Measurements from ENCODE around the gene RBPJ.
"Not testable (repeated sequence)": the region's sequence is repeated elsewhere in the genome, so short reads cannot be mapped to it uniquely, and the experiment has no call there.

The RBPJ gene

DNA sequence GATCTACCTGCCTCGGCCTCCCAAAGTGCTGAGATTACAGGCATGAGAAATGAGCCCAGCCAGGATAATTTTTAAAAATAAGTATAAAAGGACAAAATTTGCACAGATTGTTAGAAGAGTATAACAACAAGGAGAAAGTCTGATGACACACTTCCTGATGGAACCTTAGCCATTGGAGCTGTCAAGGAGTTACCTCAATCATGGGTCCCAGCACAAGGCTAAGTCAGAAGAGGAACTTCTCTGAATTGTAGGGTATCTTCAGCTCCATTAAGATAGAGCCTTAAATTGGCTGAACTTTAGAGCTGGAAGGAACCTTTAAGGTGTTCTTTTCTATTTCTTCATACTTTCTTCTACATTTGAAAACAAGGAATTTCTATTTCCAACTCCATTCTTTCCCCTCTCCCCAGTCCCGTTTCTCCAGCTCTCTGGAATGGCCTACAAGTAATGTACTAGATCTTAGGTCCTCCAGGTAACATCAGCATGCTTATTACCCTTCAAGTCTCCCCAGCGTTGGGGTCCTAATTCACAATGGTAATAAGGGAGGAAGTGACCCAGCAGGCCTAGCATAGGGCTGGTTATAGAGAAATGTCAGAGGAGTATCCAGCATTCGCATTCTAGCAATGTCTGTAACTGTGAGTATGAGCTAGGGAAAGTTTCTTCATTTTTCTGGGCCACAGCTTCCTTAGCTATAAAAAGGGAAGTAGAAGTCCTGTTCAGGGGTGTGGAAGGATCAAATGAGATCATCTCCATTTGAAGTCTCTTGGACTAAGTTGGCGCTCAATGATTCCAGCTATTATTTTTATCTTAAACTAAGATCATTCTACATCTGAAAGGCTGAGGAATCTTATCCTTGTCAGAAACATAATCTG, 18.5 kb upstream of the RBPJ start:
- DNase-seq (ENCODE audit: low spot score), result no peak
- no peak for FAIRE-seq

GRCh38 chr4:26303008-26303407, 17.8 kb upstream of the RBPJ start:
- no peak for FAIRE-seq

DNA sequence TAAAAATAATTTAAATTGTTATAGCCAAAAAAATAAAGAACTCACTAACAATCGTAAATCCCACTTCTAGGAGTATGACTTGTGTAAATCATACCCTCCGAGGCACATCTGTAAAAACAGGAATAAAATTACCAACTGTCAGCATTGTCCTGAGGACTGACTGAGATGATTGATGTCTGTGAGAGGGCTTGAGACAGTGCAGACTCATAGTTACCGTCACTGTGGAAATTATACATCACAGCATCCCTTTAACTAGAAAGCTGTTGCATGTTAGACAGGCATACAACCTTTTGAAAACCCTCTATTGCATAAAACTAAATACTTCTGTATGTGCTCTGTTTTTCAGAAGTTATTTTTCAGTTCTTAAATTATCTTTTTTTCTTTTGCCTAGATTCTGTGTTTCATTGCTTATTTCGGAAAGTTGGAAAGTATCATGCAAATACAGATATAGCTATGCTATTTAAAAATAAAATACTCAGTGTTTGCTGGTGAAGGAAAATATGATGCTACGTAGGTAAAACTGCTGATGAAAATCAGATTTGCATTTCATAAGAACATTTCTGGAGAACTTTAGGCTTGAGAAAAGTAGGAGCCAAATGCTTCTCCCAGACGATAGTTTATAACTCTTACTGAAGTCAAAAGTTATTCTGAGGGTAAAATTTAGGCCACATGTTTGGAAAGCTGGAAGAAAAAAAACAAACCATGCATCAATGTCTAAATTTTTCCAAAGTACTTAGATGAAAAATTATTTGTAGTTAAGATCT, 13.6 kb upstream of the RBPJ start:
- no peak for FAIRE-seq
- no peak for DNase-seq (ENCODE audit: low spot score)

More at GRCh38 chr4:26303008-26303407, 17.8 kb upstream of the RBPJ start:
- DNase-seq (ENCODE audit: low spot score), result no peak

DNA sequence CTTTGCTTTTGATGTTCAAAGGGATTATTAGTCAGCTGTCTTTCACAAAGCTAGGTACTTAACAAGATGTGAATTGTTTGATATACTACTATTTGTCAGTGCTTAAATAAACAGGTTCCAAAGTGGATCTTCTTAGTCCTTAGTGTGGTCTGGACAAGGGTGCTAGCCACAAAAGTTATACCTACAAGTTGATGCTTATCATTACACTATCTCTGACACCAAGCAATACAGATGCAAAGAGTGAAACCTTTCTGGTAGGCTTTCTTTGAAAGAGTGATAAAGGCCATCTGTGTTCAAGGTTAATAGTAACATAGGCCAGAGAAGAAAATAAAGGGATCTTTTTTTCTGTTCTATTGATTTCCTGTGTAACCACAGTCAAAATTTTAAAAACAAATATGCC, 12.2 kb upstream of the RBPJ start:
- DNase-seq (ENCODE audit: low spot score) (no peak), FAIRE-seq (no peak)

DNA sequence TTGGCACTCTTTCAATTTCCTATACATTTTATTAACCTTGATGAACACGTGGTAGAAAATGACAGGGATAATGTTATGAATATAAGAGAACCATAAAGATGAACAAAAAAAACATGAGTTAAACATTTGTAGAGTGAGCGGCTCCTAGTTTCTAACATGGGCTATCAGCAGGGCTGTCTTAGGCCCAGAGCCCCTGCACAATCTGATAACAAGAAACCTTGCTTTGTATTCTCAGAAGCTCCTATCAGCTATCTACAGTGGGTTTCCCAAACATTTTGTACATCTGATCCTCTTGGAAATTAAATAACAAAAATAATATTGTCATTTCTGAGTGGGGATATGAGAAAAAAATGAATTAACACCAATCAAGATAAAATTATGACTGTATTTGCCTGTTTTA, 10.6 kb upstream of the RBPJ start:
- DNase-seq (ENCODE audit: low spot score) (no peak), FAIRE-seq (no peak)

DNA sequence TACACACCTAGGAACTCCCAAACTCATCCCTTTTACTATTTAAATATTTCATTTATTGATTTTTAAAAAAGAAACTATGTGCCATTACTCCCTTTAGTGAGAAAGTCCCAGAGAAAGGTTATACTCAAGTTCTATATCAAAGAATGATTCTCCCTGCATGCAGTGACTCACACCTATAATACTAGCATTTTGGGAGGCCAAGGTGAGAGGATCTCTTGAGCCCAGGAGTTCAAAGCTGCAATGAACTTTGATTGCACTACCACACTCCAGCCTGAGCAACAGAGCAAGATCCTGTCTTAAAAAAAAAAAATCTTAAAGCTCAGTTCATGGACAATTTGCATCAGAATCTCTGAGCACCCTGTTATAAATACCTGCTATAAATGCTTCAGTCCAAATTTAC, 9.2 kb upstream of the RBPJ start:
- FAIRE-seq (no peak), DNase-seq (ENCODE audit: low spot score) (no peak)

GRCh38 chr4:26315316-26315932, 5.4 kb upstream of the RBPJ start:
- not testable (repeated sequence) for DNase-seq (ENCODE audit: low spot score); FAIRE-seq

GRCh38 chr4:26317766-26318165, 3.0 kb upstream of the RBPJ start:
- DNase-seq (ENCODE audit: low spot score) (no peak), FAIRE-seq (no peak)

DNA sequence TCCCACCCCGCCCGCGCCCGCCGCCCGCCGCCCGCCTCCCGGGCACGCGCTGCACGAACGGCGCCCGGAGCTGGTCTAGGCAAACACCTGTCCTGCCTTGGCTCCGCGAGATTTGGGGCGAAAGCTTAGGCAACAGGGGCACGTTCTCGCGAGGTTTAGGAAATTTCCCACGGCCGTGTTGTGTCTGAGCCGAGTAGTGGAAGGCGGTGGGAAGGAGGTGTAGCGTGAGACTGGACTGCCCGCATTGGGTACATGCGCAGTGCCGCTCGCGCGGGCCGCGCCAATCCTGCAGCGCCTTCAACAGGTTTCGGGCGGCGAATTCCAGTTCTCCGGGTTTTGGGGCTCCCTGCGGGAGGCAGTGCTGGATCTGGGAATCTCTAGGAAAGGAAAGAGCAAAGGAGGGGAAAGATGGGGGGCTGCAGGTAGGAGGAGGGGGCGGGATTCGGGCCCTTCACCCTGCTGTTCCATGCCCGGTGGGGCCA, 1.3 kb upstream of the RBPJ start:
- DNase-seq (ENCODE audit: low spot score) (peak; percentile 90), FAIRE-seq (no peak)

DNA sequence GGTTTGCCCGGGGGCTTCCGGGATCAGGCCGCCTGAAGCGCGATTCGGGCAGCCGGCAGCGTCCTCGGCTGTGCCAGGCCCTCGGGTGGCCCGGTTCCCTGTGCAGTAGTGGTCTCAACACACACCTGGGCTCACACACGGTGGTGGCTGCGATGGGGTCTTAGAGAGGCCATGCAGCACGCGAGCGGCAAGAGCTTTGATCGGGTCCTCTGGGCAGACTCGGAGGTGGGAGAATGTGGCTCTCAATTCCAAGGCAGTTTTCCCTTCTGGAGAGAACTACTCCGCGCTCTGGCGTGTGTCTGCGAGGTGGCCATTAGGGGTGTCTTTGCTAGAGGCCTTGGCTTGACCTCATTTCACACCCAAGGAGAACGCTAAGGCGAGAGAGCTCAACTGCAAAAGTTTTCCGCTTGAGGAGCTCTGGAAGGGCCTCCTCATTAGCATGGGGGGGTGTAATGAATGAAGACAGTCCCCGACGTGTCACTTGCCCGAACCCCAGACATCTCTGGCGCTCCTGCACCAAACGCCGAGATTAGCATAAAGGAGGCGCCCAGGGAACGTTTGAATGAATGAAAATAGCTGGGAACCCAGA, 771 bp upstream of the RBPJ start:
- peak; percentile 15 for DNase-seq (ENCODE audit: low spot score)
- FAIRE-seq, result no peak

DNA sequence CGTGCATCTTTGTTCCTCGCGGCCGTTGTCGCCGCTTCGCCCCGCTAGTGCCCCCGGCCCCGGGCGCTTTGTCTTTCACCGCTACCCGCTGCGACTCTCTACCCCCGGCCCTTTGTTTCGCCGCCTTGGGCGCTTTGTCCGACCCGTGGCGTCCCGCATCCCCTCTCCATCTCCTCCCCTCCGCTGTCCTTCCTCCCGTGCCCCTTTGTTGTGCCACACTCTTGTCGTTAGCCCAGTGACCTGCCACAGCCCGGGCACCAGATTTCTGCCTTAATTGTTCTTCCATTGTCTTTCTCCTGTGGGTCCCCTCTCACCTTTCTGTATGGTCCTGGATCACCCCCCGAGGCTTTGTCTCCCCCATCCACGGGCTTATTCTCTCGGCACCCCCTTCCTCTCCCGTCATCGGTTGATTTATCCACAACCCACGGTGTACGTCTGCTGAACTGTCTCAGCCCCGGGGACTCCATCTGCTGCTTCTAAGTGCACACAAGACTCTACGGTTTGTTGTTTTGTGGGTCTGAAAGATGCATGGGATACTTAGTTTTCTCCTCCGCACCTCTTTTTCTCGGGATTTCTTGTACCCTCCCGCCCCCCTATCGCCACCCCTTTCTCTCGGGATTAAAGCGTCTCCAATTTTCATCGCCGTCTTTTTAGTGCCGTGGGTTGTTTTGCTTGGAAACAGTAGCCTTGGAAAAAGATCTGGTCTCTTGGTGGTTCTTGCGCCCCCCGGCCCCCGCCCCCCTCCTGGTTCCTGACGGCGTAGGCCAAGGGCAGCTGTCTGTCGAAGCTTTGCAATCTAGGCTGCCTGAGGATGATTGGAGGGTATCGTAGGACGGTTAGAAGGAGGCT, 783 bp downstream of the RBPJ start:
- DNase-seq (ENCODE audit: low spot score) (no peak), FAIRE-seq (no peak)

- FAIRE-seq (no peak), DNase-seq (ENCODE audit: low spot score) (no peak)
Observed at GRCh38 chr4:26322346-26322745, 1.5 kb downstream of the RBPJ start.

GRCh38 chr4:26323821-26324220, 3.0 kb downstream of the RBPJ start:
- no peak for DNase-seq (ENCODE audit: low spot score)

DNA sequence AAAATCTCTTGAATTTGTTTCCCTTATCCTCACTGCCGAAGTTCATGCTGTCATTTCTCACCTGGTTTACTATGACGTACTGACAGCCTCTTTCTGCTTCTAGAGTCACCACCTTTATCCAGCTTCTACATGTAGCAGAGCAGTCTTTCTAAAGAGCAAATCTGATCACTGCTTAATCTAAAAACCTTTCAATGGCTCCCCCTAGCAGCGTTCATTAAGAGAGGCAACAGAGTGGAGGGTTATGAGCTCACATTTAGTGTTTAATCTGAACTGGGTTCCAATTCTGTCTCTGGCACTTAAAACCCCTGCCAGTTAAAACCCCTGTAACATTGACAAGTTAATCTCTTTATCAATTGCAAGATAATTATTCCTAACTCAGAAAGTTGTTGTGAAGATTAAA, 4.4 kb downstream of the RBPJ start:
- no peak for FAIRE-seq
- no peak for DNase-seq (ENCODE audit: low spot score)

More at GRCh38 chr4:26323821-26324220, 3.0 kb downstream of the RBPJ start:
- FAIRE-seq, result no peak

GRCh38 chr4:26326791-26327190, 6.0 kb downstream of the RBPJ start:
- FAIRE-seq (no peak), DNase-seq (ENCODE audit: low spot score) (peak; percentile 12)

DNA sequence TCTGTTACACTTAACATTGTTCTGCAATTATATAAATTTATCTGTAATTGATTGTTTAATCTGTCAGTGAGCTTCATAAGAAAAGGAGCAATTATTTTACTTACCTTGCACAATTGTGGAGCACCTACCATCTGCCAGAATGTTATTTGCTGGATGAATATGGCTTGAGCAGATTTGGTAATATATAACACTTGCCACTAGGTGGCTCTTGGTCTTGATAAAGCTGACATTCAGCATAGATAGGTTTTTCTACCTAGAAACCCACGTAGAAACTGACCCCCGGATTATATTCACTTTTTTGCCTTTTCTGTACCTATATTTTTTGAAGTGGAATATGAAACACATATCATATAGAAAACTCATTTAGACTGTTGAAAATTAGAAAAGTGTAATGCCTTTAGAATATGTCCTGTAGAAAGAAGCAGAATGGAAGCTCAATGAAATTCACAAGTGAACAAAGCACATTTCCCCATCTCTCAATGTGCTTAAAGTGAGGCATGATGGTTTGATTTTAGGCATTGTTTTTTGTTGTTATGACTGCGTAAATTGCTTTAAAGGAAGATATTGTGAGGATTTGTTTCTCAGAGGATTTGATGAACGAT, 9.5 kb downstream of the RBPJ start:
- FAIRE-seq (no peak), DNase-seq (ENCODE audit: low spot score) (peak; percentile 19)

DNA sequence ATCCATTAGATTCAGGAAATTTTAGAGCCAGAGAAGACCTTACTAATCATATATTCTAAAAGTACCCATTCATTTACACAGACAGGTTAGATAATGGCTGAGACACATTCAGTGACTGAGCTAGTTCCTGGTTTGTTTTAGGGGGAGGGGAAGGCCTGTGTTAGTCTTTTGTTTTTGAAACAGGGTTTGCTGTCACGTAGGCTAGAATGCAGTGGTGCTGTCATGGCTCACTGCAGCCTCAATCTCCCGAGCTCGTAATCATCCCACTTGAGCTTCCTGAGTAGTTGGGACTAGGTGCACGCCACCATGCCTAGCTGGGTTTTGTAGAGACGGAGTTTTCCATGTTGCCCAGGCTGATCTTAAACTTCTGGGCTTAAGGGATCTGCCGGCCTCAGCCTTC, 10.1 kb downstream of the RBPJ start:
- DNase-seq (ENCODE audit: low spot score), result no peak
- FAIRE-seq, result no peak

DNA sequence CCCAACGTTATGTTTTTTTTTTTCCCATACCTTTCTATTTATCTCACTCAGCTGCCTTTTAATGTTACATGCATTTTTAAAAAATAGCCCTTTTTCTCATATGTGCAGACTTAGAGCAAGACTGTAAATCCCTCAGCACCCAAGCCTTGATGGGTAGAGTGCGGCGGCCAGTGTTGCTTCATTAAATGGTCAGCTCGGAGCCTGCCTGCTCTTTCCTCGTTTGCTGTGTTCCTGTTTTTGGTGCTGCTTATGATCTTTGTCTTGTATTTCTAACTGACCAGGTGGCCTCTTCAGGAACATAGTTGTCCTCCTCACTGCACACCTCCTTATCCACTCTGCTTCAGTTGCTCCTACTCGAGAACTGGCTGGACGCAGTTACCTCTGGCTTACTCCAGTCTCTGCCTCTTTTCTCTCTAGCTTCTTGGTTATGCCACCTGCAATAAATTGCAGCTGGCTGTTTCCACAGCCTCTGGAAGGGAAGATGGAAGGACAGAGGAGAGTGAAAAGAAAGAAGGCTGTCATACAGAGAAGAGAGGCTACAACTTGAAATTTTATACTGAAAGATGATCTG, 10.7 kb downstream of the RBPJ start:
- no peak for FAIRE-seq
- no peak for DNase-seq (ENCODE audit: low spot score)

DNA sequence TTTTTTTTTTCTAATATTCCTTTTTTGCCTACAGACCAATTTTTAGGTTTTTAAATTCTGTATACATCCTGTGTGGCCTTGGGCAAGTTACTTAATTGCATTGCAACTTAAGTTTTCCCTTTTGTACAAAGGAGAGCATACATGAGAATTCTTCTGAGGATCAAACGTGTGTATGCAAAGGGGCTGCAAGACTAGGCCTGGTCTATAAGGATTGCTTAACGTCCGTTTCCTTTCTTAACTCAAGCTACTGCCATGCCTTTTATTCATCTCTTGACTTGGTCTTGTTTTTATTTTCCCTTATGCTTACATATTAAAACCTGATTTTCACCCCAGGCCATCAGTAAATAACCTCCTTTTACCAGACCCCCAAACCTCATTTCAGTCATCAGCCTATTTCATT, 13.6 kb downstream of the RBPJ start:
- no peak for DNase-seq (ENCODE audit: low spot score)
- no peak for FAIRE-seq

DNA sequence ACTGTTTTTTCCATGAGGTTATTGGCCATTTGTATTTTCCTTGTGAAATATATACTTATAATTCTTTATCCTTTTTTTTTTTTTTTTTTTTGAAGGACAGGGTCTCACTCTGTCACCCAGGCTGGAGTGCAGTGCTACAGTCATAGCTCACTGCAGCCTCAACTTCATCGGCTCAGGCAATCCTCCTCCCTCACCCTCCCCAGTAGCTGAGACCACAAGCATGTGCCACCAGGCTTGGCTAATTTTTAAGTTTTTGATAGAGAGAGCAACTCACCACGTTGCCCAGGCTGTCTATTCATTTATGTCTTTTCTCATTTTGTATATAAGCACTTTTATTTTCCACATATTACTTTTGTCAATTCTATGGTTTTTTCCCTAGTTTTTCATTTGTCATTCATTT, 16.8 kb downstream of the RBPJ start:
- DNase-seq (ENCODE audit: low spot score) (no peak), FAIRE-seq (no peak)
